HG02981 (cell line): Measurements from ENCODE around the gene GZMM.

Experiments used
- ATAC-seq: cut with Tn5 transposase; IDR thresholded peaks from one replicate; pipeline ENCODE4 v1.9.1; 2021; ENCODE audit warnings: mild to moderate bottlenecking, moderate library complexity; ENCODE audit not compliant: unreplicated experiment

Gene GZMM

DNA sequence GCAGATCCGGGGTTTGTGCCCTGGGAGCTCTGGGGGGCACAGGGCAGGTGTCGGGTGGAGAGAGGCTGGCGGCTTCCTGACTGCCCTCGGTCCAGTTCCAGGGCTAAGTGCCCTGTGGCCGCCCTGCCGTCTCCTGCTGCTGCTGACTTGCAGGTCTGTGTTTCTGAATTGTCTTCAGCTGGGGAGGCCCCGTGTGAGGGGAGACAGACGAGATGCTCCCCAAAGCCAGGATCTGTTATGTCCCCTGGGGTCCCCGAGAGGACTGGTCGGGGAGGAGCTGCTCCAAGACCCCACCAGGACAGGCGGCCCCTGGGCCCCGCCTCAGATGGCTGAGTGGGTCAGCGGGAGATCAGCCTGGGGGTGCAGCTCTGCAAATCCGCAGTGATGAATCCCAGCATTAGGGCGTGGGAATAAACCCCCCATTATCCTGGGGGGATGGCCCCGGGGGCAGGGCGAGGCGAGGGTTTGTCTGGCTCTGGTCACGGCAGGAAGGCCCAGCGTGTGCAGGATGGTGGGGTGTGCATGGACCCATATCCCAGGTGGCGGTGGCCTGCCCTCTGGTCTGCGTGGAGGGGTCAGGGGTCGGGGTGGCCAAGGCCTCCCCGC is 50.5 kb downstream of the GZMM start:
- no peak for ATAC-seq

GRCh38 chr19:595326-596262 is 51.7 kb downstream of the GZMM start:
- ATAC-seq, result no peak

GRCh38 chr19:596263-596655 is 52.4 kb downstream of the GZMM start:
- ATAC-seq, result no peak

DNA sequence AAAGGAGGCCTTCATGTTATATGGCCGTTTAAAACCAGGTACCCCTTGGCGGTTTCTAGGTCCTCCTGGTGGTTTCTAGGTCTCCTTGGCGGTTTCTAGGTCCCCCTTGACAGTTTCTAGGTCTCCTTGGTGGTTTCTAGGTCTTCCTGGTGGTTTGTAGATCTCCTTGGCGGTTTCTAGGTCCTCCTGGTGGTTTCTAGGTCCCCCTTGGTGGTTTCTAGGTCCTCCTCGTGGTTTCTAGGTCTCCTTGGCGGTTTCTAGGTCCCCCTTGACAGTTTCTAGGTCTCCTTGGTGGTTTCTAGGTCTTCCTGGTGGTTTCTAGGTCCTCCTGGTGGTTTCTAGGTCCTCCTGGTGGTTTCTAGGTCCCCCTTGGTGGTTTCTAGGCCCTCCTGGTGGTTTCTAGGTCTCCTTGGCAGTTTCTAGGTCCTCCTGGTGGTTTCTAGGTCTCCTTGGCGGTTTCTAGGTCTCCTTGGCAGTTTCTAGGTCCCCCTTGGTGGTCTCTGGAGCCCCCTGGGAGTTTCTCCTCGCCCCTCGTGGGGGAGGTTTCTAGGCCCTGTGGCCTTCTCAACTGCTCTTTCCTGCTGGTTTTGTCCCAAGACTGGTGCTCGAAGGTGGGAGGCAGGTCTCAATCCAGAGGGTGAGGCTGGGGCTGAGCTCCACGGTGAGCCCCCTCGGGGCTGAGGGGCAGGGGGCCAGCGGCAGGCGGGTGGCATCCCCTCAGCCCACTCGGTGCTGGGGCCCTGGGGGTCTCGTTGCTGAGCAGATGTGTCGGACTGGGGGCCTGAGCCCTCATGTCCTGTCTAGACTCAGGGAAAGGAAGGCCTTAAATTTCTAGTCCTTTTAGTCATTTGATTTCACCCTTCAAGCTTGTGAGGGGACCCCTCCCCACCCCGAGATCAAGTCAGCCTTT is 53.8 kb downstream of the GZMM start:
- ATAC-seq, result no peak
